ENCODE results near the gene ERC1.

DNA sequence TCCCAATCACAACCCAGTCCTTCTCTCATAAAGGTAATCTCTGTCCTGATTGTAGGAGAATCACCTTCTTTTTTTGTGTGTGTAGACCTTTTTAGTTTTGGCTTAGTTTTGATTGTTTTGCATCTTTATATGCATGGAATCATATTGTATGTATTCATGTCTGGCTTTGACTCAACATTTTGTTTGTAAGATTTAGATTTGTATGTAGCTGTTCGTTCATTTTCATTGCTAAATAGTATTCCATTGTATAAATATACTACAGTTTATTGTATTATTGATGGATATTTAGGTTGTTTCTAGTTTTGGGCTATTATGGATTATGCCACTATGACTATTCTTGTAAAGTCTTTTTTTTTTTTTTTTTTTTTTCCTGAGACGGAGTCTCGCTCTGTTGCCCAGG is 10.5 kb downstream of the ERC1 start:
- TF ChIP-seq EZH2 (IDR thresholded peaks at IDR 0.05) (no peak), POLR2AphosphoS5 (IDR thresholded peaks at IDR 0.05; ENCODE audit: borderline replicate concordance, low read depth, low read length) (no peak)
